Mesenchymal stem cell (in vitro differentiated cells and primary cell): ENCODE data around the gene TUBA1A. TPM values are rescaled to one million over a fixed set of nuclear protein-coding genes. Genes with fewer than 3 reads are reported as not detected.
A peak's percentile ranks its signal among the peaks of the same experiment; 100 is the strongest.

Source experiments
- DNase-seq: peaks from one replicate; pipeline ENCODE4 v3.0.0-alpha.2; 2013
- H2AFZ ChIP-seq: one replicate; pipeline ENCODE4 v1.6.1; 2013; ENCODE audit warnings: low read depth, mild to moderate bottlenecking, control low read depth, inconsistent platforms, low read length, moderate library complexity
- H2AK5ac ChIP-seq: 2 replicates; pipeline ENCODE4 v1.6.1; 2013; ENCODE audit warnings: low read length, moderate library complexity, mild to moderate bottlenecking, inconsistent platforms; ENCODE audit not compliant: severe bottlenecking
- H2BK120ac ChIP-seq: one replicate; pipeline ENCODE4 v1.6.1; 2013; ENCODE audit warnings: low read depth, mild to moderate bottlenecking, inconsistent platforms, low read length, moderate library complexity
- H2BK12ac ChIP-seq, 2 experiments: one replicate each; pipeline ENCODE4 v1.6.1; 2013; ENCODE audit warnings: inconsistent platforms in 2 of 2, low read length in 2 of 2, mild to moderate bottlenecking in 2 of 2, moderate library complexity in 2 of 2, control low read depth in 1 of 2
- H2BK15ac ChIP-seq: one replicate; pipeline ENCODE4 v1.6.1; 2013; ENCODE audit warnings: mild to moderate bottlenecking, low read depth, inconsistent platforms; ENCODE audit not compliant: poor library complexity, severe bottlenecking
- H2BK5ac ChIP-seq: 2 replicates; pipeline ENCODE4 v1.6.1; 2013; ENCODE audit warnings: low read depth, mild to moderate bottlenecking, low read length, control low read depth, inconsistent platforms; ENCODE audit not compliant: poor library complexity, severe bottlenecking
- H3K14ac ChIP-seq, 2 experiments: one replicate each; pipeline ENCODE4 v1.6.1; 2013; ENCODE audit warnings: inconsistent platforms in 2 of 2, low read length in 2 of 2, control low read depth in 1 of 2, mild to moderate bottlenecking in 1 of 2, moderate library complexity in 1 of 2
- H3K18ac ChIP-seq, 2 experiments: one replicate each; pipeline ENCODE4 v1.6.1; 2013; ENCODE audit warnings: inconsistent platforms in 2 of 2, low read length in 2 of 2, control low read depth in 1 of 2, low read depth in 1 of 2, mild to moderate bottlenecking in 1 of 2
- H3K23ac ChIP-seq, 2 experiments: one replicate each; pipeline ENCODE4 v1.6.1; 2013; ENCODE audit warnings: inconsistent platforms in 2 of 2, low read length in 2 of 2, mild to moderate bottlenecking in 2 of 2, moderate library complexity in 2 of 2, control low read depth in 1 of 2
- H3K27ac ChIP-seq: 2 replicates; pipeline ENCODE4 v1.5.1; 2013; ENCODE audit warnings: mild to moderate bottlenecking, moderate library complexity, low read length, control low read depth, inconsistent platforms; ENCODE audit not compliant: poor library complexity, severe bottlenecking
- H3K27me3 ChIP-seq, 2 experiments: 2 replicates each; pipeline versions ENCODE4 v1.6.1 to v1.7.0; 2013; ENCODE audit warnings: low read length in 2 of 2, mild to moderate bottlenecking in 2 of 2, moderate library complexity in 2 of 2, control low read depth in 1 of 2, inconsistent platforms in 1 of 2; ENCODE audit not compliant: control insufficient read depth in 1 of 2, insufficient read depth in 1 of 2
- H3K36me3 ChIP-seq, 2 experiments: 2 replicates each; pipeline versions ENCODE4 v1.6.1 to v1.7.0; 2013; ENCODE audit warnings: low read length in 2 of 2, control low read depth in 1 of 2, inconsistent platforms in 1 of 2, low read depth in 1 of 2, mild to moderate bottlenecking in 1 of 2; ENCODE audit not compliant: insufficient read depth in 2 of 2, control insufficient read depth in 1 of 2
- H3K4ac ChIP-seq, 2 experiments: one replicate each; pipeline ENCODE4 v1.6.1; 2013; ENCODE audit warnings: inconsistent platforms in 2 of 2, low read length in 2 of 2, mild to moderate bottlenecking in 2 of 2, moderate library complexity in 2 of 2, control low read depth in 1 of 2, low read depth in 1 of 2
- H3K4me1 ChIP-seq: 2 replicates; pipeline ENCODE4 v1.6.1; 2013; ENCODE audit warnings: low read depth, low read length, control low read depth; ENCODE audit not compliant: control insufficient read depth, insufficient read depth
- H3K4me2 ChIP-seq: 2 replicates; pipeline ENCODE4 v1.6.1; 2013; ENCODE audit warnings: low read length, mild to moderate bottlenecking, inconsistent platforms; ENCODE audit not compliant: poor library complexity, severe bottlenecking
- H3K4me3 ChIP-seq, 2 experiments: 2 replicates each; pipeline versions ENCODE4 v1.5.1 to v1.7.0; 2013; ENCODE audit warnings: low read length in 2 of 2, mild to moderate bottlenecking in 2 of 2, control low read depth in 1 of 2, low read depth in 1 of 2; ENCODE audit not compliant: insufficient read depth in 1 of 2
- H3K79me1 ChIP-seq: replicated peaks from 2 replicates; pipeline ENCODE4 v1.6.1; 2013; ENCODE audit warnings: mild to moderate bottlenecking, control low read depth, low read length, inconsistent platforms; ENCODE audit not compliant: poor library complexity, severe bottlenecking
- H3K9ac ChIP-seq: 2 replicates; pipeline ENCODE4 v1.7.0; 2013; ENCODE audit warnings: mild to moderate bottlenecking, low read length, moderate library complexity
- H3K9me3 ChIP-seq: 2 replicates; pipeline ENCODE4 v1.7.0; 2013; ENCODE audit warnings: mild to moderate bottlenecking, low read length; ENCODE audit not compliant: control insufficient read depth
- H4K8ac ChIP-seq: one replicate; pipeline ENCODE4 v1.6.1; 2013; ENCODE audit warnings: inconsistent platforms, mild to moderate bottlenecking, low read length, moderate library complexity
- H4K91ac ChIP-seq: one replicate; pipeline ENCODE4 v1.6.1; 2013; ENCODE audit warnings: mild to moderate bottlenecking, low read length, inconsistent platforms
- WGBS: methylation state at CpG from one replicate; pipeline ENCODE4 v1.1.7; 2013; ENCODE audit warnings: mixed read lengths; 5-methylcytosine and 5-hydroxymethylcytosine counted together
- polyA plus RNA-seq, 2 experiments: library from polyadenylated mRNA; stranded (reverse); fragments of 200-250 nt; gene quantifications; one replicate each; pipeline ENCODE4 v1.2.3, GENCODE V29; 2013

TUBA1A gene
- polyA plus RNA-seq (2013, experiment 1 of 2): 656 TPM
- 667 TPM for polyA plus RNA-seq (2013, experiment 2 of 2)

DNA sequence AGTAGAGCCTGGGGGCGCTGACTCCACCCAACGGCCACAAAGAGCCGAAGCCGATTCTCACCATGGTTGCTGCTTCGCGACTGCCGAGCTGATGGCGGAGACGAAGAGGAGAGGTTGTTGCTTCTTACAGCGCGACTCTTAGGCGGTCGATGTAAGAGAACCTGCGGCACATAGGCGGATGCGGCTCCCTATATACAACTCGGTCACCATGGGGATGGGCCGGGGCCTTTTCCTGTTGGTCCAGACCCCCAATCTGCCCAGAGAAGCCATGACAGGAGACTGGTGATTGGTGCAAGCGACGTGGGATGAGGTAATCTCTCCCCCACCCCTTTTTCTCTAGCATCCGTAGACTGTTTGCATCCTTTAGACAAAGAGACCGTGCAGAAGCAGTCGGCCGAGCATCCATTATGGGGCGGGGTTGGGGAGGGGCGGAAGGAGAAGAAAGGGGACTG lies at the start of gene TUBA1A:
TSS of gene TUBA1A (minus strand) at position 165 of the 452 bp plus-strand sequence. CDS start at position 64, 101 bp downstream.
- Histone ChIP-seq H3K4me3 (peak within 1 kb of the TSS; percentile 80 to 90), H3K4me1 (peaks cover 8% of the 10 kb centered on the region), H3K27me3 (no peaks in the 10 kb centered on the region), H2BK120ac (peak within 1 kb of the TSS; percentile 85), H2BK5ac (peak within 1 kb of the TSS; percentile 81), H3K23ac (peak within 1 kb of the TSS; percentile 57 to 93), H2BK12ac (no peak within 1 kb of the TSS), H3K4ac (peak within 1 kb of the TSS; percentile 97 to 98), H3K18ac (peak within 1 kb of the TSS; percentile 93 to 97), H2AFZ (no peak within 1 kb of the TSS), H3K79me1 (no peaks in the 10 kb centered on the region), H3K4me2 (peak within 1 kb of the TSS; percentile 44), H3K14ac (peak within 1 kb of the TSS in 1 of 2 experiments; percentile 98), H2AK5ac (peak within 1 kb of the TSS; percentile 43), H3K9ac (peak within 1 kb of the TSS; percentile 99), H3K9me3 (no peaks in the 10 kb centered on the region), H3K27ac (peak within 1 kb of the TSS; percentile 92), H3K36me3 (peaks cover 21 to 25% of the 10 kb centered on the region in 2 experiments), H4K91ac (peak within 1 kb of the TSS; percentile 94), H4K8ac (peak within 1 kb of the TSS; percentile 80), H2BK15ac (no peak within 1 kb of the TSS)
- WGBS: 0% methylated on average over 17 of the region's 26 CpGs
- DNase-seq: peak; percentile 100

DNA sequence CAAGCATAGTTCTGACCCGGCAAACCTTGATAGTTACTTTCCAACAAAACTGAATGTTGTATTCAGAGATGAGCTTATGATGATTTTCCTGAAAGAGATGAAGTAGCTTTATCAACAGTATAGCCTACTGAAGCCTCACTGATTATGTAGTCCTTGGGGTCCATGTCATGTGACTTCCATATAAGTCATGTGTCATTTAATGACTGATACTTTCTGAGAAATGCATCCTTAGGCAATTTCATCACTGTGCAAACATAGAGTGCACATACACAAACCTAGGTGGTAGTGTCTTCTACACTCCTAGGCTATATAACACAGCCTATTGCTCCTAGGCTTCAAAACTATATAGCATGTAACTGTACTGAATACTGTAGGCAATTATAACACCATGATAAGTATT lies 47.5 kb upstream of the TUBA1A start:
- Histone ChIP-seq H3K27ac (no peak overlapping the region), H3K4me1 (peaks cover 14% of the 10 kb centered on the region), H2BK120ac (no peak overlapping the region), H4K91ac (no peak overlapping the region), H2AK5ac (no peak overlapping the region), H2BK5ac (no peak overlapping the region), H3K18ac (no peak overlapping the region), H3K9ac (peak overlapping the region; percentile 96), H3K4me3 (no peak overlapping the region), H2BK15ac (no peak overlapping the region), H3K23ac (no peak overlapping the region), H3K79me1 (peaks cover 5% of the 10 kb centered on the region), H3K4ac (no peak overlapping the region), H4K8ac (no peak overlapping the region), H3K4me2 (no peak overlapping the region), H3K9me3 (no peaks in the 10 kb centered on the region), H3K36me3 (no peaks in the 10 kb centered on the region), H2AFZ (no peak overlapping the region), H3K14ac (no peak overlapping the region), H3K27me3 (no peaks in the 10 kb centered on the region), H2BK12ac (no peak overlapping the region)
- 89% methylated on average over 1 of the region's 1 CpG for WGBS
- no peak for DNase-seq

DNA sequence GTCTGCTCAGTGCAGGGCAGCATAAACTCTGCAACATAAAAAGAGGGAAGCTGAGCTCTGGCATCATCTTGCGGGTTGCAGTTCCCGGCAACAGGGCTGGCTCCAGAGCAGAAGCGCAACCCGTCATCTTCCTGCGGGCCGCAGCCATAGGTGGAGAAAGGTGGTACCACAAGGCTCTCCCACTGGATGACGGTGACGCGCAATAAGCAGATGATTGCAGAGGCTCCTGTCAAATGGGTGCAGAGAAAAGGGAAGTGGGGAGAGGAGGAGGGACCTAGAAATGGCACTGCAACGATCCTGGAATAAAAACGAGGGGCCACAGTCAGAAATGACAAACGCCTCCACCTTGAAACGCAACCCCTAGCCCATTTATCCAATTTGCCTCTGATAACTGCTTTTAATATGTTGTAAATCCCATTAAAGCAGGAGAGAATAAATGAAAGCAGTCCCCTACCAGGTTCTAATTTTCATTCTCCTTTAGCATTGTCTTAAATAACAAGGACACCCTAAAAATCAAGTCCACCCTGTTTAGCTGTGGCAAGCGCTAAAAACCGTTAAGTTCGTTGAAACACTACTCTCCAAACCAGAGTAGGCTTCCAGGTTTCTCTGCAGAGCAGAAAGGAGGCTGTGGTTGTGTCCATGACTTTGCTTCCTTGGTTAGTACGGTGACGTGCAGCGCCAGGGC lies 45.1 kb upstream of the TUBA1A start:
- WGBS: 78% methylated on average over 15 of the region's 19 CpGs
- Histone ChIP-seq H3K9ac (peak overlapping the region; percentile 96), H3K4me1 (peaks cover 14% of the 10 kb centered on the region), H2BK120ac (peak overlapping the region; percentile 55), H3K4me3 (peak overlapping the region; percentile 11 to 75), H2AFZ (peak overlapping the region; percentile 6), H2BK15ac (no peak overlapping the region), H2AK5ac (peak overlapping the region; percentile 18), H3K4me2 (peak overlapping the region; percentile 83), H2BK5ac (no peak overlapping the region), H4K8ac (peak overlapping the region; percentile 73), H2BK12ac (peak overlapping the region; percentile 44 to 92), H3K18ac (peak overlapping the region; percentile 75 to 91), H3K14ac (peak overlapping the region in 1 of 2 experiments; percentile 73), H3K9me3 (no peaks in the 10 kb centered on the region), H3K4ac (peak overlapping the region; percentile 73 to 86), H3K79me1 (peaks cover 5% of the 10 kb centered on the region), H3K36me3 (no peaks in the 10 kb centered on the region), H4K91ac (peak overlapping the region; percentile 14), H3K27me3 (no peaks in the 10 kb centered on the region), H3K23ac (no peak overlapping the region), H3K27ac (no peak overlapping the region)
- no peak for DNase-seq
